ENCODE data around the gene PCK1. TPM values are rescaled to one million over a fixed set of nuclear protein-coding genes. Genes with fewer than 3 reads are reported as not detected.

Gene PCK1
- total RNA-seq, 1 experiment from 2014 or later, result 0.17 TPM

GRCh38 chr20:57612436-57612835 is 51.5 kb downstream of the PCK1 start (continued):
- TF ChIP-seq IRF1 (CRISPR knock-in tag; IDR thresholded peaks at IDR 0.05), result no peak
- no peak for TF ChIP-seq OVOL2 (CRISPR knock-in tag; IDR thresholded peaks at IDR 0.05; ENCODE audit: borderline replicate concordance)
- no peak for TF ChIP-seq FOXJ3 (CRISPR knock-in tag; IDR thresholded peaks at IDR 0.05; ENCODE audit: borderline replicate concordance)
- TF ChIP-seq ARID4B (CRISPR knock-in tag; IDR thresholded peaks at IDR 0.05; ENCODE audit: borderline replicate concordance), result no peak
- TF ChIP-seq FOXP1 (CRISPR knock-in tag; IDR thresholded peaks at IDR 0.05; ENCODE audit: borderline replicate concordance), result no peak
- no peak for TF ChIP-seq MAX (CRISPR knock-in tag; IDR thresholded peaks at IDR 0.05)
- no peak for TF ChIP-seq ZNF425 (CRISPR knock-in tag; conservative IDR thresholded peaks at IDR 0.05)
- TF ChIP-seq PREB (CRISPR knock-in tag; IDR thresholded peaks at IDR 0.05; ENCODE audit: borderline replicate concordance), result no peak
- TF ChIP-seq STAT6 (CRISPR knock-in tag; conservative IDR thresholded peaks at IDR 0.05; ENCODE audit: low read depth), result no peak

GRCh38 chr20:57612916-57613315 is 52.0 kb downstream of the PCK1 start:
- no peaks in the 10 kb centered on the region for H3K27me3 Mint-ChIP-seq (ENCODE audit: low read depth)
- CTCF ChIA-PET, result interaction anchor here (5.8 kb wide), 1 partner anchor 8 kb away, joined by 37 read pairs; the partner anchor contains the start of gene ZBP1

More at GRCh38 chr20:57612916-57613315, 52.0 kb downstream of the PCK1 start:
- POLR2A ChIA-PET, result interaction anchor here (1.3 kb wide), 1 partner anchor 17 kb away, joined by 3 read pairs; no protein-coding TSS in a partner anchor
- Mint-ChIP-seq H3K9me3 (no peaks in the 10 kb centered on the region), H3K27ac (no peak overlapping the region), H3K4me1 (peaks cover 7% of the 10 kb centered on the region; the same call in 1 of the 2 replicates), H3K36me3 (no peaks in the 10 kb centered on the region), H3K4me3 (no peak overlapping the region)
- DNase-seq (ENCODE audit: low spot score) (no peak), ATAC-seq (no peak)
- no peak for TF ChIP-seq ZMAT4 (CRISPR knock-in tag; IDR thresholded peaks at IDR 0.05)
- no peak for TF ChIP-seq TP53 (CRISPR knock-in tag; IDR thresholded peaks at IDR 0.05)
- no peak for TF ChIP-seq ESRRA (CRISPR knock-in tag; IDR thresholded peaks at IDR 0.05; ENCODE audit: borderline replicate concordance)
- TF ChIP-seq NFATC4 (CRISPR knock-in tag; IDR thresholded peaks at IDR 0.05), result no peak
- TF ChIP-seq IRF2 (CRISPR knock-in tag; IDR thresholded peaks at IDR 0.05; ENCODE audit: borderline replicate concordance, low read depth), result no peak
- no peak for TF ChIP-seq STAT6 (CRISPR knock-in tag; conservative IDR thresholded peaks at IDR 0.05; ENCODE audit: low read depth)

Measured in WTC11 (cell line).